Effector CD4-positive, alpha-beta T cell (primary cell): ENCODE results near the gene OR52I1. TPM values are rescaled to one million over a fixed set of nuclear protein-coding genes. Genes with fewer than 3 reads are reported as not detected.

Experiments
- DNase-seq: peaks from one replicate; pipeline ENCODE4 v3.0.0-alpha.2; 2020
- total RNA-seq: gene quantifications from one replicate; lab custom pipeline; 2026; lab: John Stamatoyannopoulos, UW

Gene OR52I1, protein sequence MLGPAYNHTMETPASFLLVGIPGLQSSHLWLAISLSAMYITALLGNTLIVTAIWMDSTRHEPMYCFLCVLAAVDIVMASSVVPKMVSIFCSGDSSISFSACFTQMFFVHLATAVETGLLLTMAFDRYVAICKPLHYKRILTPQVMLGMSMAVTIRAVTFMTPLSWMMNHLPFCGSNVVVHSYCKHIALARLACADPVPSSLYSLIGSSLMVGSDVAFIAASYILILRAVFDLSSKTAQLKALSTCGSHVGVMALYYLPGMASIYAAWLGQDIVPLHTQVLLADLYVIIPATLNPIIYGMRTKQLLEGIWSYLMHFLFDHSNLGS
- not detected for total RNA-seq

DNA sequence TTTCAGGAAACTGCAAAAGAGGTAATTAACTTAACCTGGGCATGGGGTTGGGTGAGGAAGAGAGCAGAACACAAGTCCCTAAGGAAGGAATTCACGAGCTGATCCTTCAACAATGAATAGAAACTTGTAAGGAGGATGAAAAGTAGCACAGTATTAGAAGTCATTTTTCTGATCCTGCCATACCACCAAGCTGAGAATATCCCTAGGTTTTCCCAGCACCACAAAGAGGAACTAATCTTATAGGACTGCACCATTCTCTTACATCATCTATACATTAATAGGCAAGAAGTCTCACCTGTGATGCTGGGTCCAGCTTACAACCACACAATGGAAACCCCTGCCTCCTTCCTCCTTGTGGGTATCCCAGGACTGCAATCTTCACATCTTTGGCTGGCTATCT is at the start of gene OR52I1:
OR52I1 (plus strand) TSS at position 301 of the 400 bp plus-strand sequence; CDS start at position 301, 0 bp downstream.
- no peak for DNase-seq

DNA sequence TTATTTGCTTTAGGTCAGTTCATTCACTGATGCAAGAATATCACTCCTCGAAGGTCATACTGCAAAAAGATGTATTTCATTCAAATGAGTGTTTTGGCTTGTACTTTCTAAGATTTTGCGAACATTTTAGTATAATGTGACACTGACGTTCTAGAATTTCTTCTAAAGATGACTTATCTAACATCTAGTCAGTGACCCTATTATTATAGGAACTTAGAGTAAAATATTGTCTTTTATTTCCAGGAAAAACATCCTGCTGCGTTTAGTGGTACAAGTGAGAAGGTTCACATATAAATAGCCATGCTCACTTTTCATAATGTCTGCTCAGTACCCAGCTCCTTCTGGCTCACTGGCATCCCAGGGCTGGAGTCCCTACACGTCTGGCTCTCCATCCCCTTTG is 48.9 kb upstream of the OR52I1 start, which contains the start of gene OR52M1:
OR52M1 (plus strand) TSS at position 301 of the 400 bp plus-strand sequence; CDS start at position 301, 0 bp downstream.
- no peak for DNase-seq

- no peak for DNase-seq
Observed at GRCh38 chr11:4546878-4547277, 47.0 kb upstream of the OR52I1 start.

- no peak for DNase-seq
Observed at GRCh38 chr11:4547416-4547815, 46.4 kb upstream of the OR52I1 start.

DNA sequence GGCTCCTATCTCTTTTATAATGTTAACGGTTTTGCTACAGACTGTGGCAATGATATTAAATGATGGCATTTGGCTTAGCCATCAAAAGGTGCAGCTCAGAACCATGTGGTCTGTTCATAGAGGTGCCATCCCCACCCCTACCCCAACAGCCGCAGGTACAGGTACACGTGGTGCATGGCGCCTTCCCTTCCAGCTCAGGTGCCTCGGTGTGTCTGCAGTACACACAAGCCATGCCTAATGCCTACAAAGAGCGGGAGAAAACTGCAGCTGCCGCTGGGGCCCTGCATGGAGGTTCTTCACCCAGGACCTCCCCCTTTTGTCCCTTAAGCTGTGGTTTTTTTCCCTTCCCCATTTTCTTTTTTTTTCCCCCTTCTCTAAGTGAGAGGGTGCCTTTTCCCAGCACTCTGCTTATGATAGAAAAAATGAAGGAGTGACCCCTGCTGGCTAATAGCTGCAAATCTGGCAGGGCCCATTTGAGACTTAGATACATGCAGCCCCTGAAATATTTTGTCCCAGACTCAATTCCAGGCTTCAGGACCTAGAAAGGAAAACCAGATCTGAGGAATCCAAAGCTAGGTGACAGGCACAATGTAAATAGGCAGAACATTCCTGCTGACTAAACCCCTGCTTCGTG is 42.4 kb upstream of the OR52I1 start:
- DNase-seq = no peak

DNA sequence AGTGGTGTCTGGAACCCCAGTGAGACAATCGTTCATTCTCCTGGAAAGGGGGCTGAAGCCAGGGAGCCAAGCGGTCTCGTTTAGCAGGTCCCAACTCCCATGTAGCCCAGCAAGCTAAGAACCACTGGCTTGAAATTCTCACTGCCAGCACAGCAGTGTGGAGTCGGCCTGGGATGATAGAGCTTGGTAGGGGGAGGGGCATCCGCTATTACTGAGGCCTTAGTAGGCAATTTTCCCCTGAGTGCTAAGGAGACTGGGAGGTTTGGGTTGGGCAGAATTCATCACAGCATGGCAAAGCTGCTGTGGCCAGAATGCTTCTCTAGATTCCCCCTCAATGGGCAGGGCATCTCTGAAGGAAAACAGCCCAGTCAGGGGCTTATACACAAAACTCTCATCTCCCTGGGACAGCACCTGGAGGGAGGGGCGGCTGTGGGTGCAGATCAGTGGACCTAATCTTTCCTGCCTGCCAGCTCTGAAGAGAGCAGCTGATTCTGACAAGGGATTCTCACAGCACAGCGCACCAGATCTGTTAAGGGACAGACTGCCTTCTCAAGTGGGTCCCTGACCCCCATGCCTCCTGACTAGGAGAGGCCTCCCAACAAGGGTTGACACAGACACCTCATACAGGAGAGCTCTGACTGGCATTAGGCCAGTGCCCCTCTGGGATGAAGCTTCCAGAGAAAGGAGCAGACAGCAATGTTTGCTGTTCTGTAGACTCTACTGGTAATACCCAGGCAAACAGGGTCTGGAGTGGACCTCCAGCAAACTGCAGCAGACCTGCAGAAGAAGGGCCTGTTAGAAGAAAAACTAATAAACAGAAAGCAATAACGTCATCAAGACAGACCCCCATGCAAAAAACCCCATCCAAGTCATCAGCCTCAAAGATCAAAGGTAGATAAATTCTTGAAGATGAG is 34.1 kb upstream of the OR52I1 start:
- no peak for DNase-seq

GRCh38 chr11:4560467-4560866 is 33.4 kb upstream of the OR52I1 start:
- DNase-seq = no peak

GRCh38 chr11:4565371-4565770 is 28.5 kb upstream of the OR52I1 start:
- DNase-seq = no peak

DNA sequence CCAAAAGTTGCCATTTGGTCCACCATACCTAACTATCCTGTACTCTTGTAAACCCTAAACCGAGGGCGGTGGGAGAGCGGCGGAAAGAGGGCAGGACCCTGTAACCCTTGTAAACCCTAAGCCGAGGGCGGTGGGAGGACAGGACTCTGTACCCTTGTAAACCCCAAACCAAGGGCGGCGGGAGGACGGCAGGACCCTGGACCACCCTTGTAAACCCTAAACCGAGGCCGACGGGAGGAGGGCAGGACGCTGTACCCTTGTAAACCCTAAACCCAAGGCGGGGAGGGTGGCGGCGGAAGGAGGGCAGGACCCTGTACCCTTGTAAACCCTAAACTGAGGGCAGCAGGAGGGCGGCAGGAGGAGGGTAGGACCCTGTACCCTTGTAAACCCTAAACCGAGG is 24.8 kb upstream of the OR52I1 start:
- DNase-seq = no peak

GRCh38 chr11:4576880-4577279 is 17.0 kb upstream of the OR52I1 start:
- no peak for DNase-seq

DNA sequence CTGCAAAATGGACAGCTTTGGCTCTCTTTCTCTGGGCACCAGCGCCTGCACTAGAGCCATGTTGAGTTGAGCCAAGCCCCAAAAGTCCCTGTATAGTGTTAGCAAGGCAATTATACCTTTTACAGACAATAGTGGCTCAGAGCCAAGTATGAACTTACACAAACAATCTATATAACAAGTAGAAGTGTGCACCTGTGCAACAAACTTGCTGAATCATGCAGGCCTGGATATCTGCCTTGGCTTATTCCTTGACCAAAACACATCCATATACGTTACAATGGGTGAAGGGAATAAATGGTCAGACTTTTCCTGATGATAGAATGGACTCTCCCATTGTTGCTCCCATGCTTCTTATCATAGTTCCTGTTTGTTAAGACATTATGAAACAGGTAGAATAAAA is 16.1 kb upstream of the OR52I1 start:
- no peak for DNase-seq

- no peak for DNase-seq
Observed at GRCh38 chr11:4578624-4579023, 15.2 kb upstream of the OR52I1 start.

- no peak for DNase-seq
Observed at GRCh38 chr11:4580124-4580523, 13.7 kb upstream of the OR52I1 start.

DNA sequence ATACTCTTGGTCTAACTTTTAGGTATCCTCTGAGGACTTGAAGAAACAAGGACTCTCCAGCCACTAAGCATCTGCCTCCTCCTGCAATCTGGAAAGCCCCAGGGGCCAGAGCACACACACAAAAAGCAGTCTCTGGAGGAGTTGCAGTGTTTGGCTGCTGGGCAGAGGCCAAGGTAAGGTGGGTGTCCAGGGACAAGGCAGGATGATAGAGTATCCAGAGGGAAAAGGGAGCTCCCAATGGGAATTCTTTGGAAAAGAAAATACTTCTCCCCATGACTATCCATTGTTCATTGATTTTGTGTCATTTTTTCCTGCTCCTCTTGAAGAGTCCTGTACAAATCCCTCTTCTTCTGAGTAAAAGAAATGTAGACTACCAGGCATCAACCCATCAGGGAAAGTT is 12.4 kb upstream of the OR52I1 start, which contains the start of gene OR52I2:
OR52I2 (plus strand) TSS at position 301 of the 400 bp plus-strand sequence.
- DNase-seq = no peak

DNA sequence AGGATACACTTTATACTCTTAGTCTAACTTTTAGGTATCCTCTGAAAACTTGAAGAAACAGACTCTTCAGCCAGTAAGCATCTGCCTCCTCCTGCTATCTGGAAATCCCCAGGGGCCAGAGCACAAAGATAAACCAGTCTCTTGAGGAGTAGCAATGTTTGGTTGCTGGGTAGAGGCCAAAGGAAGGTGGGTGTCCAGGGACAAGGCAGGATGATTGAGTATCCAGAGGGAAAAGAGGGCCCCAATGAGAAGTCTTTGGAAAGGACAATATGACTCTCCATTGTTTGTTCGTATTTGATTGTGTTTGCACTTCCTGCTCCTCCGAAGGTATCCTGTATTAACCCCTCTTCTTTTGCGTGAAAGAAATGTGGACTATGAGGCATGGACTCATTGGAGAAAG is 4.8 kb upstream of the OR52I1 start:
- DNase-seq = no peak

- no peak for DNase-seq
Observed at GRCh38 chr11:4605057-4605456, 11.2 kb downstream of the OR52I1 start.

DNA sequence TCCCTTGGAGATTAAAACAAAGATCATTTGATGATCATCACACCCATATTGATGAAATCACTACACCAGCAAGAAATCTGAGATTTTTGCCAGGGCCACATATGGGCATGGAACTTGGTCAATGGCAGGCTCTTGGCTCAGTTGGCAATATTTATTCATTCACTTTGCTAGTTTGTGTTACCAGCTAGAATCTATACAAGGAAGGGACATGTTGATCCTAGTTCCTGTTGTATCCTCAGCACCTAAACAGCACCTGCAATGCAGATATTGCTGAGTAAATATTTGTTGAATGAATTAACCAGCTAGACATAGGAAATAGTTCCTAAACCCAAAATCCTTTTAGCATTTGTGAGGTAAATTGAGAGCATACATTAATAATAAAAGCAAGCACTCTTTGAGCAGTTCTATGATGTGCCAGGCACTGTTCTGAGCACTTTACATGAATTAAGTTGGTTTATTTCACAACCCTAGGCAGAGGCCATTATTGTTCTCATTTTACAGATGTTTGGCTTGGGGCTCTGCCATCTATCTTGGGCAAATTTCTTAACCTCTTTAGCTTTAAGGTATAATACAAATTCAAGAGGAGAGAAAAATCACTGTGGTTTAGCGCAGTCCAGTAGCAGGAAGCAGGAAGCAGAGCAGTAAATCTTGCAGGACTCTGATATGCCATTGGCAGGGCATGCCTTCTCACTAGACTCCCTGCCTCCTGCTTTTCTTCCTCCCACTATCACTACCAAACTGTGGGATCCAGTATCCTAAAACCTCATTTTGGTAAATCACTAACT is 12.6 kb downstream of the OR52I1 start:
- DNase-seq = no peak

- no peak for DNase-seq
Observed at GRCh38 chr11:4607096-4607495, 13.3 kb downstream of the OR52I1 start.

DNA sequence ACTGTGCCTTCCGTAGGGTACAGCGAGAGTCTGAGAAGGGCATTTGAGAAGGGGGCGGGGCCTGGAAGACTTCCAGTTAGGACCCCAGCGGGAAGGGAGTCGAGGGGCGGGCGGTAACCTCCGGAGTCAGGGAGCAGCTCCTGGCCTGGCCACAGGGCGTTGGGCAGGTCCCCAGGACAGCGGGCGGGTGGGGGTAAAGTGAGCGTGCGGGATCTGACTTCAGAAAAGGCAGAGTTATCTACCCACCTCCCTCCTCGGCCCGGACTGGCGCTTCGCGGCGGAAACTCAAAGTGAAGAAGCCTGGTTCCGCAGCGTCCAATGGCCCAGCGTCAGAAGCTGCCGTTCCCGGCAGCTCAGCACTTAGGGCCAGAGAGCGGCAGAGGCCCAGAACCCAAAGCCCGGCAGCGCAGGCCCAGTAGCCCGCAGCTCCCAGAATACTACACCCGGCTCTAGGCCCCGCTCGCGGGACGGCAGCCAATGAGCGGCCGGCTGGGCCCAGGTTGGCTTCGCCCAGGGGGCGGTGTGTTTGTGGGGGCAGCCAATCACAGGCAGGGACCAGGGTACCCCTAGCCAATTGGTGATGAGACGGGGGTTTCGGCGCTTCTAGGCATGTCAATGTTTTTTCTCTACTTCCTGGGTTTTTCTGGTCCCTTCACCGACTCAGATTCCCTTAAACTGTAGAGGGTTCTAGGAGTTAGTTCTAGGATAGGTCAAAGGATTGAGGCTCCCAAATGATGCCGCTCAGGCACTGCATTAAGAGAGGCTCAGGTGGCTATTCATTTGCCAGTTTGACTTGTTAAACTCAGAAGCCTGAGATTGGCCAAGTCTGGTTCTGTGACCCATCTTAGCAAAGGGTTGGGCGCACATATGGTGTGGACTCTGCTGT is 14.2 kb downstream of the OR52I1 start, which contains the start of gene TRIM68:
TRIM68 (minus strand) TSS at position 451 of the 886 bp plus-strand sequence. CDS start 2,727 bp downstream, outside the sequence.
- DNase-seq = peak; percentile 93

DNA sequence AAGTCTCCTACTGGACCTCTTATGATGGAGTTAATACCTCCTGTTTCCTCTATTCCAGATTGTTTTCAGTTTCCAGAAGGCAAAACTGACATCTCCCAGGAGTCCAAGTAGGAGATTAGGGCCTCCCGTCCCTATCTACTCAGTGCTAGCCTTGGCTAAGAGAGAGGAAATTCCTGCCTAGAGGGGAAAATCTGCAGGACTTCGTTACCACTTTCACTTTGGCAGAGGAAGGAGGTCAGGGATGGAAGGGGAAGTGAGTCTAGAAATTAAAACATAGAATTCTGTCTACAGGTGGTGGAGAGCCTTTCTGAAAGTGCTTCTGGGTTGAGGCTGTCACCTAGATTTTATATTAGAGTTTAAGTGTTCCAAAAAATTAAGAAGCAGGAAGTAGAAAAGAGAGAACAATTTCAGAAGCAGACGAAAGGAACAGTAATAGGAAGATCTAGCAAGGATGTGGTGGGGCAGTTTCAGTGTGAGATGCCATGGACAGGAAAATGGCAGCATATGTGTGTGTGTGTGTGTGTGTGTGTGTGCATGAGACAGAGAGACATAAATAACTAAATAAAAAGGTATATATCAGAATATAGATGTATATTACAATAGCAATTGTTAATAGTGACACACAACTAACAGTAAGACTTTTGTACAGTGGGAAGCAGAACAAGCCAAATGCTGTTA is 16.6 kb downstream of the OR52I1 start:
- no peak for DNase-seq

GRCh38 chr11:4611986-4612385 is 18.1 kb downstream of the OR52I1 start:
- DNase-seq = no peak
